ENCODE data around the gene CNGB1. TPM values are rescaled to one million over a fixed set of nuclear protein-coding genes. Genes with fewer than 3 reads are reported as not detected.

The CNGB1 gene
- total RNA-seq, 1 experiment from 2014 or later: not detected

- H3K27ac ChIP-seq (ENCODE audit: low read depth, low read length, poor library complexity, severe bottlenecking): no peak overlapping the region
- no peak for DNase-seq (ENCODE audit: low spot score)
- BruUV-seq (replicated peaks): no TSS peak
- intact Hi-C loops (cut with micrococcal nuclease; ENCODE audit: unreplicated experiment): no loop called here
- no peaks in the 10 kb centered on the region for H3K27me3 ChIP-seq (replicated peaks; ENCODE audit: insufficient read depth, low read depth, low read length, poor library complexity)
- ChIA-PET CTCF (interaction anchor here (0.5 kb wide), 1 partner anchor 444 kb away, joined by 7 read pairs; no protein-coding TSS in a partner anchor), POLR2A (ENCODE audit: low non-redundant PET) (no interaction called here)
- no peaks in the 10 kb centered on the region for H3K36me3 ChIP-seq (ENCODE audit: insufficient read depth, low read length, poor library complexity, severe bottlenecking)
- H3K4me3 ChIP-seq (ENCODE audit: low read depth, low read length, poor library complexity, severe bottlenecking): no peak overlapping the region
- H3K9me3 ChIP-seq (ENCODE audit: low read depth, low read length, poor library complexity, severe bottlenecking): no peaks in the 10 kb centered on the region
- TF ChIP-seq EZH2 (IDR thresholded peaks at IDR 0.05; ENCODE audit: borderline replicate concordance, low read depth, low read length, poor library complexity, severe bottlenecking) (no peak), CTCF (conservative IDR thresholded peaks at IDR 0.05; ENCODE audit: low read depth, low read length) (no peak)
- no peaks in the 10 kb centered on the region for H3K4me1 ChIP-seq (ENCODE audit: insufficient read depth, low read length, poor library complexity, severe bottlenecking)
Observed at GRCh38 chr16:57959804-57960203, 11.1 kb downstream of the CNGB1 start.

DNA sequence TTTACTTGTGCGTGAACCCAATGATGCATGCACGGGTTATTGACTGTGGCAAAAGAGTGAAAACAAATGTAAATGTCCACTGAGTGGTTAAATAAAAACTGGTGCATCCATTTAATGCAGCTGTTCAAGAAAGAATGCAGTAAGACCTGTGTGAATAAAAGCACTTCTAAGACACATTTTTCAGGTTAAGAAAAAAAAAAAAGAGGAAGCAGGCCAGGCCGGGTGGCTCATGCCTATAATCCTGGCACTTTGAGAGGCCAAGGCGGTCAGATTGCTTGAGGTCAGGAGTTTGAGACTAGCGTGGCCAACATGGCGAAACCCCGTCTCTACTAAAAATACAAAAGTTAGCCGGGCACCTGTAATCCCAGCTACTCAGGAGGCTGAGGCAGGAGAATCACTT is 11.8 kb downstream of the CNGB1 start:
- Histone ChIP-seq H3K36me3 (ENCODE audit: insufficient read depth, low read length, poor library complexity, severe bottlenecking) (no peaks in the 10 kb centered on the region), H3K27ac (ENCODE audit: low read depth, low read length, poor library complexity, severe bottlenecking) (no peak overlapping the region), H3K4me1 (ENCODE audit: insufficient read depth, low read length, poor library complexity, severe bottlenecking) (no peaks in the 10 kb centered on the region), H3K9me3 (ENCODE audit: low read depth, low read length, poor library complexity, severe bottlenecking) (no peaks in the 10 kb centered on the region), H3K4me3 (ENCODE audit: low read depth, low read length, poor library complexity, severe bottlenecking) (no peak overlapping the region), H3K27me3 (replicated peaks; ENCODE audit: insufficient read depth, low read depth, low read length, poor library complexity) (no peaks in the 10 kb centered on the region)
- intact Hi-C loops (cut with micrococcal nuclease; ENCODE audit: unreplicated experiment): no loop called here
- ChIA-PET POLR2A (ENCODE audit: low non-redundant PET) (no interaction called here), CTCF (no interaction called here)
- no TSS peak for BruUV-seq (replicated peaks)
- TF ChIP-seq EZH2 (IDR thresholded peaks at IDR 0.05; ENCODE audit: borderline replicate concordance, low read depth, low read length, poor library complexity, severe bottlenecking) (no peak), CTCF (conservative IDR thresholded peaks at IDR 0.05; ENCODE audit: low read depth, low read length) (no peak)
- DNase-seq (ENCODE audit: low spot score): no peak

GRCh38 chr16:57958544-57958943 is 12.4 kb downstream of the CNGB1 start:
- POLR2A ChIA-PET (ENCODE audit: low non-redundant PET): no interaction called here
- Histone ChIP-seq H3K4me3 (ENCODE audit: low read depth, low read length, poor library complexity, severe bottlenecking) (no peak overlapping the region), H3K27ac (ENCODE audit: low read depth, low read length, poor library complexity, severe bottlenecking) (no peak overlapping the region), H3K27me3 (replicated peaks; ENCODE audit: insufficient read depth, low read depth, low read length, poor library complexity) (no peaks in the 10 kb centered on the region), H3K4me1 (ENCODE audit: insufficient read depth, low read length, poor library complexity, severe bottlenecking) (no peaks in the 10 kb centered on the region), H3K9me3 (ENCODE audit: low read depth, low read length, poor library complexity, severe bottlenecking) (no peaks in the 10 kb centered on the region), H3K36me3 (ENCODE audit: insufficient read depth, low read length, poor library complexity, severe bottlenecking) (no peaks in the 10 kb centered on the region)
- CTCF ChIA-PET: no interaction called here
- DNase-seq (ENCODE audit: low spot score): no peak
- BruUV-seq (replicated peaks): no TSS peak
- TF ChIP-seq CTCF (conservative IDR thresholded peaks at IDR 0.05; ENCODE audit: low read depth, low read length): no peak
- no peak for TF ChIP-seq EZH2 (IDR thresholded peaks at IDR 0.05; ENCODE audit: borderline replicate concordance, low read depth, low read length, poor library complexity, severe bottlenecking)
- intact Hi-C loops (cut with micrococcal nuclease; ENCODE audit: unreplicated experiment): no loop called here

All from A673 (cell line).